HepG2 (cell line): ENCODE data around the gene PADI2. TPM values are rescaled to one million over a fixed set of nuclear protein-coding genes. Genes with fewer than 3 reads are reported as not detected.

Experiments used
- ATAC-seq: fragments of 200-7000 bp; cut with Tn5 transposase; 3 replicates; pipeline ENCODE4 v1.9.1; 2020; ENCODE audit warnings: mild to moderate bottlenecking, moderate library complexity
- BruUV-seq: library from RNA; stranded (reverse); fragments of 400-500 nt; replicated peaks from 2 replicates; lab custom pipeline; 2021; lab: Mats Ljungman, UMichigan
- CTCF ChIA-PET: fragments of 300-600 bp; formaldehyde crosslinking; extraction: SDS; loops from one replicate; lab custom pipeline; 2021; ENCODE audit warnings: low total read pairs, inconsistent platforms, low intra/inter-chr PET ratio; lab: Yijun Ruan, JAX
- POLR2A ChIA-PET: fragments of 350-600 bp; sonication (Branson Sonifier 250); formaldehyde crosslinking; loops from one replicate; lab custom pipeline; 2020; ENCODE audit warnings: antibody characterized with exemption, inconsistent platforms; lab: Yijun Ruan, JAX
- DNase-seq: peaks from one replicate; pipeline ENCODE4 v3.0.0-alpha.2; 2015; ENCODE audit warnings: low spot score
- FAIRE-seq: peaks from 3 replicates; lab custom pipeline; 2011; peaks lifted over from hg19 to GRCh38; lab: Jason Lieb, UNC
- H2AFZ ChIP-seq: one replicate; pipeline ENCODE4 v1.6.1; 2011; ENCODE audit warnings: low read length, inconsistent platforms
- H3K27ac ChIP-seq: fragments of 300-600 bp; 3 replicates; pipeline ENCODE4 v1.8.0; 2011; ENCODE audit warnings: mixed run types, mild to moderate bottlenecking, mixed read lengths, low read length, inconsistent platforms; ENCODE audit not compliant: insufficient read depth; ENCODE audit errors: extremely low read length
- H3K27me3 ChIP-seq, 2 experiments: fragments of 200-600 bp in 1 of 2; 2 replicates in 1 of 2; 3 replicates in 1 of 2; pipeline versions ENCODE4 v1.6.0 to v1.8.0; 2011; ENCODE audit warnings: low read length in 2 of 2, mild to moderate bottlenecking in 2 of 2, moderate library complexity in 2 of 2, inconsistent platforms in 1 of 2; ENCODE audit not compliant: insufficient read depth in 2 of 2, control insufficient read depth in 1 of 2
- H3K36me3 ChIP-seq, 2 experiments: fragments of 200-600 bp in 1 of 2; replicated peaks in 1 of 2; 2 replicates in 1 of 2; 3 replicates in 1 of 2; pipeline versions ENCODE4 v1.5.1 to v1.8.0; 2011; ENCODE audit warnings: low read length in 2 of 2, inconsistent platforms in 1 of 2; ENCODE audit not compliant: insufficient read depth in 2 of 2, control insufficient read depth in 1 of 2
- H3K4me1 ChIP-seq: 2 replicates; pipeline ENCODE4 v1.5.1; 2012; ENCODE audit warnings: low read length, inconsistent platforms; ENCODE audit not compliant: insufficient read depth
- H3K4me2 ChIP-seq: 2 replicates; pipeline ENCODE4 v1.6.0; 2011; ENCODE audit warnings: low read depth, low read length, inconsistent platforms
- H3K4me3 ChIP-seq, 3 experiments: fragments of 200-600 bp in 1 of 3; sonication (generic), shearing (Covaris generic) in 1 of 3; replicated peaks in 1 of 3; 2 replicates each; pipeline ENCODE4 v1.5.1; 2011 to 2016; ENCODE audit warnings: low read length in 3 of 3, inconsistent platforms in 2 of 3, low read depth in 2 of 3, mild to moderate bottlenecking in 2 of 3, control low read depth in 1 of 3, mixed read lengths in 1 of 3; ENCODE audit not compliant: insufficient read depth in 1 of 3
- H3K79me2 ChIP-seq: one replicate; pipeline ENCODE4 v1.6.1; 2011; ENCODE audit warnings: low read length, inconsistent platforms; ENCODE audit not compliant: insufficient read depth
- H3K9ac ChIP-seq: 2 replicates; pipeline ENCODE4 v1.6.0; 2011; ENCODE audit warnings: mild to moderate bottlenecking, low read depth, low read length, inconsistent platforms; ENCODE audit not compliant: insufficient read depth
- H3K9me3 ChIP-seq: 2 replicates; pipeline ENCODE4 v1.5.1; 2012; ENCODE audit warnings: mild to moderate bottlenecking, low read length
- H4K20me1 ChIP-seq: 2 replicates; pipeline ENCODE4 v1.6.0; 2011; ENCODE audit warnings: inconsistent platforms, mild to moderate bottlenecking, low read length, moderate library complexity; ENCODE audit not compliant: insufficient read depth
- BRD4 ChIP-seq: sonication (generic); formaldehyde crosslinking; IDR thresholded peaks from 2 replicates; pipeline ENCODE4 v1.4.0; 2020; ENCODE audit warnings: missing genetic modification reagents
- CBX5 ChIP-seq: sonication (generic); formaldehyde crosslinking; IDR thresholded peaks from 2 replicates; pipeline ENCODE4 v1.4.0; 2020; ENCODE audit warnings: missing genetic modification reagents, borderline replicate concordance
- HNF4A ChIP-seq: sonication (generic); formaldehyde crosslinking; IDR thresholded peaks from 2 replicates; pipeline ENCODE4 v1.4.0; 2020; ENCODE audit warnings: missing genetic modification reagents
- ZNF20 ChIP-seq: sonication (generic); formaldehyde crosslinking; IDR thresholded peaks from 2 replicates; pipeline ENCODE4 v1.4.0; 2020; ENCODE audit warnings: mild to moderate bottlenecking, moderate library complexity, missing genetic modification reagents
- ZNF629 ChIP-seq: sonication (generic); formaldehyde crosslinking; conservative IDR thresholded peaks from 2 replicates; pipeline ENCODE4 v1.5.0; 2020; ENCODE audit warnings: missing genetic modification reagents
- WGBS: methylation state at CpG from one replicate; pipeline ENCODE4 v1.1.6; 2017; ENCODE audit warnings: low lambda C conversion rate; 5-methylcytosine and 5-hydroxymethylcytosine counted together
- in situ Hi-C: cut with HindIII; loops from 2 replicates; pipeline ENCODE4 v1.10.0; 2017; ENCODE audit warnings: low pct_unique_long_range_greater_than_20kb; ENCODE audit not compliant: extremely low pct_ligation_motif_present
- intact Hi-C: fragments of 100-400 bp; cut with micrococcal nuclease; formaldehyde crosslinking; loops from one replicate; pipeline ENCODE4 v1.10.0; 2022; ENCODE audit not compliant: unreplicated experiment
- polyA plus RNA-seq, 8 experiments: library from polyadenylated mRNA; depleted of rRNA in 3 of 8; stranded (reverse) in 7 of 8; unstranded in 1 of 8; fragments of >200 nt; fragmentation: Illumina TruSeq in 4 of 8; extraction: Trizol in 4 of 8; gene quantifications; 2 replicates each; pipeline versions ENCODE4 v1.2.1 to v1.2.3, GENCODE V29; 2011 to 2016; ENCODE audit warnings: low read depth in 4 of 8, missing spikeins in 1 of 8, mixed read lengths in 1 of 8; ENCODE audit not compliant: insufficient read depth in 1 of 8
- total RNA-seq, 5 experiments: library from RNA; depleted of rRNA; stranded (reverse); fragments of >200 nt; fragmentation: Illumina TruSeq; extraction: Trizol; gene quantifications; 2 replicates each; pipeline ENCODE4 v1.2.3, GENCODE V29; 2016; ENCODE audit warnings: low read depth in 1 of 5
- TF ChIP-seq, protein P1 (sequence below): fragments of 450-650 bp; IDR thresholded peaks from 2 replicates; pipeline ENCODE4 v1.6.1; 2017; ENCODE audit warnings: mild to moderate bottlenecking
- TF ChIP-seq, protein P2 (sequence below): sonication (generic); formaldehyde crosslinking; IDR thresholded peaks from 2 replicates; pipeline ENCODE4 v1.5.1; 2020; ENCODE audit warnings: missing genetic modification reagents, mild to moderate bottlenecking, borderline replicate concordance

Gene PADI2
- total and polyA plus RNA-seq, 2 of the 13 experiments (the other 11 are each of a cell fraction or from before 2014, with no cell fraction given): not detected

DNA sequence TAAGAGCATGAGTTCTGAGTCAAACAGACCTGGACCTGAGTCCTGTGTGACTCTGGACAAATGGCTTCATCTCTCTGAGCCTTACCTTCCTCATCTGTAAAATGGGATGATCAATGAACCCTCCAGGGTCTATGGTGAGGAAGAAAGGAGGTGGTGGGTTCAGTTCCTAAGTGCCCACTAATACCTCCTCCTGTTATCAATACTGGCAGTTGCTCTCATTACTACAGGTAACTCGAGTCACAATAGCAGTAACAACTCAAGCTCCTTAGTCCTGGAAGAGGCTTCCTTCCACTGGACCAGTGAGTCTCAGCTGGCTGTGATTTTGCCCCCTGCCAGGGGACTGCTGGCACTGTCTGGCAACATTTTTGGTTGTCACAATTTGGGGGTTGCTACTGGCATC, 2.6 kb downstream of the PADI2 start:
- H3K27ac ChIP-seq: no peak overlapping the region
- intact Hi-C loops (no loop called here), in situ Hi-C loops (no loop called here)
- no peaks in the 10 kb centered on the region for H3K79me2 ChIP-seq
- peak; percentile 16; the same call in 1 of the 2 replicates for TF ChIP-seq ZNF629 (CRISPR knock-in tag)
- TF ChIP-seq, protein P1, sequence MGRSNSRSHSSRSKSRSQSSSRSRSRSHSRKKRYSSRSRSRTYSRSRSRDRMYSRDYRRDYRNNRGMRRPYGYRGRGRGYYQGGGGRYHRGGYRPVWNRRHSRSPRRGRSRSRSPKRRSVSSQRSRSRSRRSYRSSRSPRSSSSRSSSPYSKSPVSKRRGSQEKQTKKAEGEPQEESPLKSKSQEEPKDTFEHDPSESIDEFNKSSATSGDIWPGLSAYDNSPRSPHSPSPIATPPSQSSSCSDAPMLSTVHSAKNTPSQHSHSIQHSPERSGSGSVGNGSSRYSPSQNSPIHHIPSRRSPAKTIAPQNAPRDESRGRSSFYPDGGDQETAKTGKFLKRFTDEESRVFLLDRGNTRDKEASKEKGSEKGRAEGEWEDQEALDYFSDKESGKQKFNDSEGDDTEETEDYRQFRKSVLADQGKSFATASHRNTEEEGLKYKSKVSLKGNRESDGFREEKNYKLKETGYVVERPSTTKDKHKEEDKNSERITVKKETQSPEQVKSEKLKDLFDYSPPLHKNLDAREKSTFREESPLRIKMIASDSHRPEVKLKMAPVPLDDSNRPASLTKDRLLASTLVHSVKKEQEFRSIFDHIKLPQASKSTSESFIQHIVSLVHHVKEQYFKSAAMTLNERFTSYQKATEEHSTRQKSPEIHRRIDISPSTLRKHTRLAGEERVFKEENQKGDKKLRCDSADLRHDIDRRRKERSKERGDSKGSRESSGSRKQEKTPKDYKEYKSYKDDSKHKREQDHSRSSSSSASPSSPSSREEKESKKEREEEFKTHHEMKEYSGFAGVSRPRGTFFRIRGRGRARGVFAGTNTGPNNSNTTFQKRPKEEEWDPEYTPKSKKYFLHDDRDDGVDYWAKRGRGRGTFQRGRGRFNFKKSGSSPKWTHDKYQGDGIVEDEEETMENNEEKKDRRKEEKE: no peak
- ChIA-PET CTCF (no interaction called here), POLR2A (no interaction called here)
- no peaks in the 10 kb centered on the region for H4K20me1 ChIP-seq
- no peak overlapping the region for H3K4me2 ChIP-seq
- ATAC-seq (no peak), FAIRE-seq (no peak), DNase-seq (no peak)
- H3K4me1 ChIP-seq: peaks cover 9% of the 10 kb centered on the region
- 0% methylated on average over 1 of the region's 1 CpG for WGBS
- H3K27me3 ChIP-seq: peaks cover 2 to 9% of the 10 kb centered on the region in 2 experiments; a peak in 4 of 5 replicates
- no peak overlapping the region for H3K9ac ChIP-seq
- BruUV-seq: no TSS peak
- no peak overlapping the region for H3K4me3 ChIP-seq
- no peaks in the 10 kb centered on the region for H3K36me3 ChIP-seq
- H2AFZ ChIP-seq: no peak overlapping the region
- H3K9me3 ChIP-seq: no peaks in the 10 kb centered on the region

- Histone ChIP-seq H3K9ac (no peak overlapping the region), H3K79me2 (no peaks in the 10 kb centered on the region), H3K27me3 (peaks cover 2 to 6% of the 10 kb centered on the region in 2 experiments; a peak in 4 of 5 replicates), H3K4me1 (no peaks in the 10 kb centered on the region), H3K4me3 (no peak overlapping the region), H2AFZ (no peak overlapping the region), H3K4me2 (no peak overlapping the region), H3K9me3 (no peaks in the 10 kb centered on the region)
- in situ Hi-C loops: no loop called here
- BruUV-seq: no TSS peak
- ATAC-seq: no peak
- POLR2A ChIA-PET: no interaction called here
- TF ChIP-seq, protein P2, sequence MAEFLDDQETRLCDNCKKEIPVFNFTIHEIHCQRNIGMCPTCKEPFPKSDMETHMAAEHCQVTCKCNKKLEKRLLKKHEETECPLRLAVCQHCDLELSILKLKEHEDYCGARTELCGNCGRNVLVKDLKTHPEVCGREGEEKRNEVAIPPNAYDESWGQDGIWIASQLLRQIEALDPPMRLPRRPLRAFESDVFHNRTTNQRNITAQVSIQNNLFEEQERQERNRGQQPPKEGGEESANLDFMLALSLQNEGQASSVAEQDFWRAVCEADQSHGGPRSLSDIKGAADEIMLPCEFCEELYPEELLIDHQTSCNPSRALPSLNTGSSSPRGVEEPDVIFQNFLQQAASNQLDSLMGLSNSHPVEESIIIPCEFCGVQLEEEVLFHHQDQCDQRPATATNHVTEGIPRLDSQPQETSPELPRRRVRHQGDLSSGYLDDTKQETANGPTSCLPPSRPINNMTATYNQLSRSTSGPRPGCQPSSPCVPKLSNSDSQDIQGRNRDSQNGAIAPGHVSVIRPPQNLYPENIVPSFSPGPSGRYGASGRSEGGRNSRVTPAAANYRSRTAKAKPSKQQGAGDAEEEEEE (CRISPR knock-in tag): no peak
- no peak for TF ChIP-seq HNF4A (CRISPR knock-in tag)
- TF ChIP-seq BRD4 (CRISPR knock-in tag): no peak
- TF ChIP-seq CBX5 (CRISPR knock-in tag): no peak
- TF ChIP-seq ZNF20: no peak
- TF ChIP-seq, all 625 proteins: peak for 0
- DNase-seq: no peak
- intact Hi-C loops: no loop called here
- no peak for FAIRE-seq
- H3K36me3 ChIP-seq: no peaks in the 10 kb centered on the region
- no peaks in the 10 kb centered on the region for H4K20me1 ChIP-seq
- CTCF ChIA-PET: no interaction called here
- no peak overlapping the region for H3K27ac ChIP-seq
- WGBS: 5% methylated on average over 4 of the region's 7 CpGs
These were observed 5.3 kb downstream of the PADI2 start for GRCh38 chr1:17113963-17114362.
